HG03575 (cell line): ENCODE measurements around the gene UGT1A4.
"Not testable (repeated sequence)": the region's sequence is repeated elsewhere in the genome, so short reads cannot be mapped to it uniquely, and the experiment has no call there.

Source experiments
- ATAC-seq: cut with Tn5 transposase; IDR thresholded peaks from one replicate; pipeline ENCODE4 v1.9.1; 2021; ENCODE audit not compliant: unreplicated experiment, insufficient number of reproducible peaks, low FRiP score; ENCODE audit errors: extremely low read depth

The UGT1A4 gene

GRCh38 chr2:233698740-233699139 lies 19.8 kb upstream of the UGT1A4 start:
- no peak for ATAC-seq

DNA sequence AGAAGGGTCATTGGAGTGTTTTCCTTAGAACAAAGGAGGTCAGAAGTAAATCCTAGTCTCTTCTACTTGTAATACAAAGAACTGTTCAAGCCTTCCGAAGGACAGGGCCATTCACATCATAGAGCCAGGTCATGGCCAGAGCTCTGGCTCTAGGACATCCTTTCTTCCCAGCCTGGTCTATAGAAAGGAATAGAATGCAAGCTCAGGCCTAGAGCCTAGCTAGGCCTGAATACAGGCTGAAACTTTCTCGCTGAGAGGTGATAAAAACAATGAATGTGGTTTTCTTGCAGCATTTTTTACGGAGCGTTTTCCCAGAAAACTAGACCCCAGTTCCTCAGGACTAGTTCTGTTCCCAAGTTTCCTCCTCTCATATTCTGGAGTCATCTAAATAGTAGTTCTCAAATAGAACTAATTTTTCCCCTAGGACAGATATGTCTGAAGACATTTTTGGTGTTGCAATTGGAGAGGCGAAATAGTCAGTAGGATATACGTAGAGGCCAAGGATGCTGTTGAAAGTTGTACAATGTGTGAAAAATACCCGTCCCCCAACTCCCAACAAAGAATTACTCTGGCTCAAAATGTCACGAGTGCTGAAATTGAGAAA lies 19.0 kb upstream of the UGT1A4 start:
- ATAC-seq, result no peak

DNA sequence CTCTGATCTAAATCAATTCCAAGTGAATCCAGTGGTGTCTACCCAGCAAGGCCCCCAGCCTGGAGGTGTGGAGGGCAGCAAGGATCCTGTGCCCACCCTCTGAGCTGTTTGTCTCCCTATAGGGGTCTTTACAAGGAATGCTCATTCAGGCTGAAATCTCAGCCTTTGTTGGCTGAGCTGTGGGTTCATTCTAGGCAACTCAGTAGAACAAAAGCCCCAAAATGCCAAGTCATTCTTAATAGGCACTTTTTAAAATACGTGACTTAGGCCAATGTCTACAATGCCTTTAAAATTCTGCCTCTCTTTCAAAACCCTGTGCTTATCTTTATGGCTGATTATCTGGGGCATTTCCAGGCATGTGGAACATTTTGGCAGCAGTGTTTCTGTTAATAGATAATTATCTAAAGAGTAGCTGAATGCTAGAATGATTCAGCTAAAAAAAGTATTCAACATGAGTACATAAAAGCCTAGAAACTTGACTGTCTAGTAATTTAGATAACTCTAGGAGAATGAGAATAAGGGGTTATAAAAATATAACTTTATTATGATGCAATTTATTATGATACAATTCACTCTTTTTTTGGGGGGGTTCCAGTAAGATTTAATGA lies 18.4 kb upstream of the UGT1A4 start:
- no peak for ATAC-seq

- ATAC-seq, result not testable (repeated sequence)
These were observed 17.7 kb upstream of the UGT1A4 start for GRCh38 chr2:233700842-233701241.

DNA sequence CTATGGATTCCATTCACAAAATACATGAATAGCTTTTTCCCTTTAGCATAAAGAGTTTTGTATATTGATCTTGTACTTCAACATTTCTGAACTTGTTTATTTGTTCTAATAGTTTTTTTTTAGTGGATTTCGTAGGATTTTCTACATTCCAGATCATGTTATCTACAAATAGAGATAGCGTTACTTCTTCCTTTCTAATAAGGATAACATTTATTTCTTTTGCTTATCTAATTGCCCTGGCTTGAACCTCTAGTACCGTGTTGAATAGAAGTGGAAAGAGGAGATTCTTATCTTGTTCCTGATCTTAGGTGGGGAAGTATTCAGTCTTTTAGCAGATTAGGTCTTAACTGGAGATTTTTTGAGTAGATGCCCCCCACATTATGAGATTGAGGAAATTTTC lies 16.3 kb upstream of the UGT1A4 start:
- ATAC-seq, result no peak

- ATAC-seq, result no peak
These were observed 12.5 kb upstream of the UGT1A4 start for GRCh38 chr2:233705911-233706506.

- no peak for ATAC-seq
These were observed 11.8 kb upstream of the UGT1A4 start for GRCh38 chr2:233706720-233707119.

GRCh38 chr2:233707940-233708644 lies 10.4 kb upstream of the UGT1A4 start:
- ATAC-seq, result no peak

DNA sequence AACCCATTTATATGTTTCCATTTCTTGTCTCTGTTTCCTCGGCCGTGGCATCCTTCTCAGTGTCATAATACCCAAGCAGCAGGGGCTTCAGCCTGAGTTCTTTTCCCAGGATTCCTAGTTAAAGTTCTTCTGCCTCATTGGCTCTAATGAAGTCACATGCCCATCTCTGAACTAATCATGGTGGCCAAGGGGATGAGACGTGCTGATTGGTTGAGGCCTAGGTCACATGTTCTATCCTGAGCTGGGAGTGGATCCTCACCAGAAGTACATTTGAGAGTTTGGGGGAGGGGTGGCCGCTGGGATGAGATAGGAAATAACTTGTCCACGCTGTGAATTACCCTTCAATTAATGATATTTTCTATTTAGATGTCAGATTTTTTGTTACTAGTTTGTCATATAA lies 9.6 kb upstream of the UGT1A4 start:
- no peak for ATAC-seq

DNA sequence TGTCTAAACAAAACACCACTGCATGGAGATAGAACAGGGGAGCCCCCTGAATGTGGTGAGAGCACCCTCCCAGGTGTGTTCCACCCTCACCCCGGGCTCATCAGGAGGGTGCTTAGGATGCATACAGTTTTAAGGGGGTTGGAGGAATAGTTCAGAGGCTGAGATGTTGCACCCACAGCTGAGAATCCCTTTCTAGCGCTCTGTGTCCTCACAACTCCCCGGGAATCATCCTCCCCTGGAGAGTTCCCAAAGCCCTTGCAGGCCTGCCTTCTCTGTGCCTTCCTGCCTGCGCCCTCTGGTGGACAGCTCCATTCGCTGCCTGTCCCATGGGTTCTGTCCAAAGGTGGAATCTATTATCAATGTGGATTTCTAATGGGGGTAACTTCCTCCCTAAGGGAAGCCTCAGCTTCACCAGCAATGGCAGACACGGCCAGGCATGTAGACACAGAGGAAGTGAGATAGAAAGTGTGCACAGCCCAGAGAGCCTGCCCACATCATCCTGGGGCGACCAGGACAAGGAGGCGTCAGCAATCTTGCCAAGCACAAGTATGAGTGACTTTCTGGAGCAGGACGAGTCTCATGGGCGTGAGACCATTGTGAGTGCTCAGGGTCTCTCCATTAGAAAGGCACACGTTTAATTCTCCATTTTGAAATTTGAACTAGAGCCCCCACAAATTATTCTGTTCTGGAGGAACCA lies 7.1 kb upstream of the UGT1A4 start:
- ATAC-seq, result no peak

GRCh38 chr2:233712611-233713261 lies 5.8 kb upstream of the UGT1A4 start, which contains the start of gene UGT1A5:
Gene UGT1A5 (plus strand): TSS chr2:233712907. CDS start chr2:233712992, 85 bp downstream.
- ATAC-seq, result no peak

GRCh38 chr2:233713262-233713615 lies 5.3 kb upstream of the UGT1A4 start:
- no peak for ATAC-seq

- no peak for ATAC-seq
These were observed 4.4 kb upstream of the UGT1A4 start for GRCh38 chr2:233714121-233714520.

- ATAC-seq, result no peak
These were observed 10.3 kb downstream of the UGT1A4 start, which contains the start of gene UGT1A3 for GRCh38 chr2:233728723-233729301. Gene UGT1A3 (plus strand): TSS chr2:233729042. CDS start chr2:233729127, 85 bp downstream.

GRCh38 chr2:233736868-233737653 lies 18.5 kb downstream of the UGT1A4 start:
- not testable (repeated sequence) for ATAC-seq

GRCh38 chr2:233740870-233741269 lies 22.3 kb downstream of the UGT1A4 start:
- ATAC-seq, result no peak

DNA sequence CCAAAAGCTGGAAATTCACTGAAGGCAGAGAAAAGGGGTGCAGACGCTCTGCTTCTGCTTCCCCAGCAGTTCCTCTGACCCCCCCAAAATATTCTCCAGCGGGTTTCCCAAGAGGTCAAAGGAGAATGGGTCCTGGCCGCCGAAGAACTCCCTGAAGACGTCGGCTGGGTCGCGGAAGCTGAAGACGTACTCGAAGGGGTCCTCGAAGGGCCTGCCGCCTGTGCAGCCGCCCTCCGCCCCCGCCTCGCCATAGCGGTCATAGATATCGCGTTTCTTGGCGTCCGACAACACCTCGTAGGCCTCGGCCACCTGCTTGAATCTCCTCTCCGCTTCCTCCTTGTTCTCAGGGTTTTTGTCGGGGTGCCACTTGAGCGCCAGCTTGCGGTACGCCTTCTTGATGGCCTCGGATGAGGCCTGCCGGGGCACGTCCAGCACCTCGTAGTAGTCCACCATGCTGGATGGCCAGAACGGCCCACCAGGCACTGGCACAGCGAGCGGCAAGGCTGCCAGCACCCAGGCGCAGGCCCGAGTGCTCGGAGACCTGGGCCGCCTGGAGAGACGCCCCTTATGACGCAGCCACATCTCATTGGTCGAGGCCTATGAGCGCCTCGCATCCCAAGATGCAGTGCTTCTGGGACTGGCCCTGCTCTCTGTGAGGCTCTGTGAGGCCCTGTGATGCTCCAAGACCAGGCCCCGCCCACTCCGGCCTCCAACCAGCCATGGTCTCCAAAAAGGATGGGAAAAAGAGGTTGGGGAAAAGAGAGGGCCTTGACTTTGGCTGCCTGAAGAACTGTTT lies 25.1 kb downstream of the UGT1A4 start:
- ATAC-seq, result no peak
